ENCODE measurements around the gene FAM135A.
A peak's percentile ranks its signal among the peaks of the same experiment; 100 is the strongest.
"Not testable (repeated sequence)": the region's sequence is repeated elsewhere in the genome, so short reads cannot be mapped to it uniquely, and the experiment has no call there.

The FAM135A gene

GRCh38 chr6:70396796-70397729 is 16.2 kb upstream of the FAM135A start:
- no peak for DNase-seq

- no peak for DNase-seq
Measured at GRCh38 chr6:70398783-70399728, 14.3 kb upstream of the FAM135A start.

- DNase-seq, result no peak
Measured at GRCh38 chr6:70404658-70405057, 8.7 kb upstream of the FAM135A start.

GRCh38 chr6:70409216-70409615 is 4.1 kb upstream of the FAM135A start:
- DNase-seq, result no peak

GRCh38 chr6:70411542-70412251 is 1.6 kb upstream of the FAM135A start:
- no peak for DNase-seq

- DNase-seq, result no peak
Measured at GRCh38 chr6:70412252-70413113, 825 bp upstream of the FAM135A start.

GRCh38 chr6:70413992-70414494 is 735 bp downstream of the FAM135A start:
- DNase-seq, result peak; percentile 64

GRCh38 chr6:70414813-70415212 is 1.5 kb downstream of the FAM135A start:
- DNase-seq, result no peak

GRCh38 chr6:70415247-70415646 is 1.9 kb downstream of the FAM135A start:
- peak; percentile 12 for DNase-seq

GRCh38 chr6:70415660-70416059 is 2.4 kb downstream of the FAM135A start:
- DNase-seq, result no peak

GRCh38 chr6:70421509-70421908 is 8.2 kb downstream of the FAM135A start:
- no peak for DNase-seq

- DNase-seq, result no peak
Measured at GRCh38 chr6:70423189-70424134, 10.2 kb downstream of the FAM135A start.

- DNase-seq, result no peak
Measured at GRCh38 chr6:70424291-70424690, 11.0 kb downstream of the FAM135A start.

GRCh38 chr6:70436320-70436719 is 23.0 kb downstream of the FAM135A start:
- no peak for DNase-seq

GRCh38 chr6:70445001-70445400 is 31.7 kb downstream of the FAM135A start:
- no peak for DNase-seq

GRCh38 chr6:70447343-70448070 is 34.2 kb downstream of the FAM135A start:
- DNase-seq, result not testable (repeated sequence)

GRCh38 chr6:70453899-70454298 is 40.6 kb downstream of the FAM135A start:
- DNase-seq, result not testable (repeated sequence)

- DNase-seq, result no peak
Measured at GRCh38 chr6:70456735-70457134, 43.4 kb downstream of the FAM135A start.

- no peak for DNase-seq
Measured at GRCh38 chr6:70459235-70459634, 45.9 kb downstream of the FAM135A start.

- not testable (repeated sequence) for DNase-seq
Measured at GRCh38 chr6:70459699-70460098, 46.4 kb downstream of the FAM135A start.

All from KG1 (cell line).